IPS-NIHi11 (cell line): ENCODE data around the gene DDX39B.

Experiments
- DNase-seq: peaks from one replicate; pipeline ENCODE4 v3.0.0; 2012; ENCODE audit warnings: mixed read lengths, low spot score

DDX39B gene

DNA sequence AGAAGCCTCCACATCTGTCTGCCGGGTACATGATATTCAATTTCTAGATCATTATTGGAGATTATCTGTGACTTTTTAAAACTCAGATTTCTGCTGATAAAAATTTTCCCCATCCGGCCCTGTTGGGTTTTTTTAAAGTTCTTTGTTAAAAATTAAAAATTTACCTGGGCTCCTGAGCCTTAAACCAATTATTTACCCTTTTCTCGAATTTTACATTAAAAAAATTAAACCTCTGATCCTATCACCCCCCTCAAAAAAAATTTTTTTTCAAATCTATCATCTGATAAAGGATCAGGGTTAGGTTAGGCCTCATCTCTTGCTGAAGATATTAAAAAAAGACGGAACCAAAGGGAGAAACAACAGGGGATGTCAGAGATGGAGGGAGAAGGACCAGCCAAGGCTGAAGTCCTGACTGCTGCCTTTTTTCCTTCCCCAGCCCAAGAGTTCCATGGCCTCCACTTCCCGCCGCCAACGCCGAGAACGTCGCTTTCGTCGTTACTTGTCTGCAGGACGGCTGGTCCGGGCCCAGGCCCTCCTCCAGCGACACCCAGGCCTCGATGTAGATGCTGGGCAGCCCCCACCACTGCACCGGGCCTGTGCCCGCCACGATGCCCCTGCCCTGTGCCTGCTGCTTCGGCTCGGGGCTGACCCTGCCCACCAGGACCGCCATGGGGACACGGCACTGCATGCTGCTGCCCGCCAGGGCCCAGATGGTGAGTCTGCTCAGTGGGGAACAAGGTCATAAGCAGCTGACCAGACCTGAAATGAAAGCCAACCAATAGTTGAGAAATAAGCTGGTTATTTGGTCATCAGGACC is 6.1 kb upstream of the DDX39B start:
- no peak for DNase-seq

DNA sequence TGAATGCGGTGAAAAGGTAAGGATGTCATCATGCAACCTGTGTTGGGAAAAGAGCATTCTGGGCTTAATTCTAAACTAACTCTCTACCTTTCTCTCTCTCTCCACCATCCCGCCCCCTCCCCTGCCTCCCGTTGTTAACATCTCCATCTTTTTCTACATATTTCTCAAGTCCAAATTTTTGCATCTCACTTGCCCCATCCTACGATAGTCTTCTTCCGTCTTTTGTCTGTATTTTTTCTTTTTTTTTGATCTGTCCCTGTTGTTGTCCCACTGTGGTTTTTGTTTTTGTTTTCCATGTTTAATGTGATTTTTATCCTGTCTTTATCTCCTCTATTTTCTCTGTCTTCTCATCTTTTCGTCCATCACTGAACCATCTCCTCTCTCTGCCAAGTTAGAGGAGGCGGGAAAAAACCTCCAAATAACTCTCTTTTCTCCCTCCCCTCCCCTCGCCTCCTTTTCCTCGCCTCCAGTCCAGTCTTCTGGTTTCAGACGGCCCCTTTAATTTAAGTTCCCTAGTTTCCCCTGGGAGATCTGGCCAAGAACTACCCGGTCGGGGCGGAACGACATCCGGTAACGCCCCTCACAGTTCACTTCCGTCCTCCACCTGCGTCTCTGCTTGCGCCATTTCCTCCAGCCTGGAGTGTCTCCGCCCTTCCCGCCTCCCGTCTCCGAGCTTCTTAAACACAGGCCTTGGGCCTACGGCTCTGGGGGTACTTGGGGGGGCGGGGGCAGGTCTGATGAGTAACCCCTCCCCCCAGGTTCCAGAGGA is 5.3 kb upstream of the DDX39B start, which contains the start of gene NFKBIL1:
TSS of gene NFKBIL1 (plus strand) at position 651 of the 769 bp plus-strand sequence. CDS start at position 738, 87 bp downstream.
- DNase-seq = peak; percentile 91

DNA sequence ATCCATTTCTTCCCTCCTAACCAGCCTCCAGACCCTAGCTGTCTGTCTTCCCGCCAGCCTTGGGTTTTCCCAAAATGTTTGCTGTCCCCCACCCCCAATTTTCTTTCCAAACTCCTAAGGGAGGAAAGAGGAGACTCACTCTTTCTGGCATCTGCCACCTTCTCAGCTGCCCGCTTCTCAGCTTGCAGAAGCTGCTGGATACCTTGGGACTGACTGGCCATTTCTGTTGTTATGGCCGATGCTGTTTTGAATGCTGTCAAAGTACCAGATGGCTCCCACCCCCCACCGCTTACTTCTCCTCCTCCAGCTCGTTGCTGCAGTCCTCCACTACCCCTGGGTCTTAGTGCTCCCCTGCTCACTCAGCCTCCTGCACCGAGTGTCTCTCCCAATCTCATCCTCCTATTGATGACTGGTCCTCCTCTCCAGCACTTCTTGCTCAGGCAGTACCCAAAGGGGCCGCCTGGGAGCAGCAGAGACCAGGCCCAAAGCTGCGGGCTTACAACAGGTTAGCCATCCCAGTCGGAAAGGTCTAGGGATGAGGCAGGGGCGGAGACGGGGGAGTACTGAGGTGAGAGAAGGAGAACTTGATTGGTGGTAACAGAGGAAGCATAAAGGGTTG is 4.6 kb upstream of the DDX39B start, which contains the start of gene ATP6V1G2:
TSS of gene ATP6V1G2 (minus strand) at position 270 of the 619 bp plus-strand sequence. CDS start at position 221, 49 bp downstream.
- peak; percentile 78 for DNase-seq

DNA sequence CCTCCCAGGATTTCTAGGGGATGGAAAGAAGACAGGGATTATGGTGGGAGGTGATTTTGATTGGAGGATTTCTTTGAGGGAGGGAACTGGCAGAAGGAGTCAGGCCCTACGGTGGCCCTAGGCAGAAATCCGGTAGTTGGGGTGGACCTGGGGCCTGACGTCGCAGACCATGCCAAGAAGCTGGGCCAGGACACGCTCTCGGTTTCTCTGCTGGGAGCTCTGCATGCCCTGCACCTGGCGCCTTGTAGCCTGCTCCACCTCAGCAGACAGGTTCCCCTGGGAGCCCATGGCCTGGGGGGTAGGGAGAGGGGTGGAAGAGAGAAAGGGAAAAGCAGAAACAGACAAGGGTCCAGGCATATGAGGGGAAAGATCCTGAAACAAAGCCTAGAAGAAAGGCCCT is 3.5 kb upstream of the DDX39B start:
- DNase-seq = no peak

DNA sequence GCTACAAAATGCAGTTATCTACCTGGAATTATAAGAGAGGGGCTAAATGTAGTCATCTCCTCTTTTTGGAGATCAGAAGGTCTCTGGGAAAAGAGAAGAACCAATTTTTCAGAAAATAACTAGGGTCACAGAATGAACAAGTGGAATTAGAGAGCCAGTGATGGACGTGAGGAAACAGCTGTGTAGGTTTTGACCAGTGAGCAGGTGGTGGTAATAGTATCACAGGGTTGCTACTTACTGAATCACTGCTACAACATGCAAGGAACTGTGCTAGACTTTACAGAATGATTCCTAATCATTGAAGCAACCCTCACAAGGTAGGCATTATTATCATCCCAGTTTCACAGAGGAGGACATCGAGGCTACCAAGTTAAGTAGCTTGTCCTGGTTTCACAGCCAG is 2.9 kb upstream of the DDX39B start:
- DNase-seq = no peak

DNA sequence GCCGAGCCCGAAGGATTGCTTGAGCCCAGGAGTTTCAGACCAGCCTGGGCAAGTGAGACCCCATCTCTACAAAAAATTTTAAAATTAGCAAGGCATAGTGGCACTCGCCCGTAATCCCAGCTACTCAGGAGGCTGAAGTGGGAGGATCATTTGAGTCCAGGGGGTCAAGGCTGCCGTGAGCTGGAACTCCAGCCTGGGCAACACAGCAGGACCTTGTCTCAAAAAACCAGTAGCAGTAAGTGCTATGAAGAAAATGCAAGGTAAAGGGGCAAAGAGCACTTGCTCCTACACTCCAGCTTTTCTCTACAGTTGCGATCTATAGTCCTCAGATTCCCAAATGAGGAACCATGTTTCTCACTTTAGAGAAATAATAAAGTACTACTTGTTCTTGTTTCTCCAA is 1.8 kb upstream of the DDX39B start:
- DNase-seq = no peak

DNA sequence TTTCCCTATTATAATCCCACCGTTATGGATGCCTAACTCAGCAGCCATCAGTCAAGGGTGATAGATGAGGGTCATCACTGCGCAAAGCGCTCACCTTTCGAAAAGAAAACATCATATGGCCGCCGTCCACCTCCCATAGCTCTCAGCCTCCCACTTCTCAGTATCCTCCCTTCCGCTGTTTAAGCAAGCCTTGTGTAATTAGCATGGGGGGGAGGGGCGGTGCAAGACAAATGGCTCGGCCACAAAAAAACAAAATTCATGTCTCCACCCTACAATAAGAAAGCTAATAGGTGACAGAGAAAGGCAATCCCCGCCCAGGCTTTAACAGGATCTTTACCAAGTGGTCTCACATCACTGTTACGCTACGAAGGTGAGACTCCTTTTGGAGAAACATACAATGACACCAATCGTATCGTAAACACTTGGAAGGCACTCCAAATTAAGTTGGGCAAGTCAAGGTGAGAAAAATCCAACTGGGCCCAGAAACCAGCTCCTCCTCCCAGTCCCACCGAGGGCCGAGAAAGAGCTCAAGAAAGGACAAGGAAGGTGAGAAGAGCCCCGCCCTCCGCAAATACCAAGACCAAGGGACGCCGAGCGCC is 645 bp downstream of the DDX39B start:
- peak; percentile 39 for DNase-seq

DNA sequence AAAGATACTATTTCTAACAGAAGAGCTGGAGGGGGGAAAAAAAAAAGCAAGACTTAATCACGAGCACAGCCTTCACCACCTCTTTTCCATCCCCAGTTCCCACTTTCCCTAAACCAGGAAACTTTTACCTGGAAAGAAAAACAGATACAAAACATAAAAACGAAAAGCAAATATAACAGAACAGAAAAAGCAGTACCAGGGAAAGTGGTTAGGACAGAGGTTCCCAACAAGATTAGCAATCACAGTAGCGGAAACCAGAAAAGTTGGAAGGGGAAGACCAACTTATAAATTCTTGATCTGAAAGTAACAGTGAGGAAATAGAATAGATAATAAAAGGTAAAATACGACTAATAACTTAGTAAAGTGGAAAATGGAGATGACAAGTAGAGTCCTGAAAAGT is 1.2 kb downstream of the DDX39B start:
- no peak for DNase-seq

DNA sequence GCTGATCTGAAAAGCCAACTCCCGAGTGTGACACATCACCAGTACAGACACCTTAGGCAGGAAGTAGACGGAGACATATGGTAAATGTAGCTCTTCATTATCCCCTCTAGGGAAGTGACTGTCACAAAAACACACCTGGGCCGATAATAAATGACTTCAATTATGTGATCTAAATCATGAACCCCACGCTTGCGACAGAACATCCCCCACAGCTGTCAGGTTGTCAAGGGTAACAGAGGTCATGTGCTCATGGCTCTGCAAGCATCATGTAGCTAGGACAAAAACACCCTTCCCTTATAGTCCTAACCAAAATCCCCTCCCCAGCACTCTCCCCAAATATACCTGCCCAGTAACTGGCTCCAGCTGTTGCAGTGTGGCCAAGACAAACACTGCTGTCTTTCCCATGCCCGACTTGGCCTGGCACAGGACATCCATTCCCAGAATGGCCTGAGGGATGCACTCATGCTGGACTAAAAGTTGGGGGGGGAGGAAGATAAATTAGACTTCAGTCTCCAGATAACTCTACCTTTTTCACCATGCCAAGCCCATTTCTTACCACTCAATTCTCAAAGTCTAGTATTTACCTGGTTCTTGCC is 2.9 kb downstream of the DDX39B start:
- DNase-seq = no peak

DNA sequence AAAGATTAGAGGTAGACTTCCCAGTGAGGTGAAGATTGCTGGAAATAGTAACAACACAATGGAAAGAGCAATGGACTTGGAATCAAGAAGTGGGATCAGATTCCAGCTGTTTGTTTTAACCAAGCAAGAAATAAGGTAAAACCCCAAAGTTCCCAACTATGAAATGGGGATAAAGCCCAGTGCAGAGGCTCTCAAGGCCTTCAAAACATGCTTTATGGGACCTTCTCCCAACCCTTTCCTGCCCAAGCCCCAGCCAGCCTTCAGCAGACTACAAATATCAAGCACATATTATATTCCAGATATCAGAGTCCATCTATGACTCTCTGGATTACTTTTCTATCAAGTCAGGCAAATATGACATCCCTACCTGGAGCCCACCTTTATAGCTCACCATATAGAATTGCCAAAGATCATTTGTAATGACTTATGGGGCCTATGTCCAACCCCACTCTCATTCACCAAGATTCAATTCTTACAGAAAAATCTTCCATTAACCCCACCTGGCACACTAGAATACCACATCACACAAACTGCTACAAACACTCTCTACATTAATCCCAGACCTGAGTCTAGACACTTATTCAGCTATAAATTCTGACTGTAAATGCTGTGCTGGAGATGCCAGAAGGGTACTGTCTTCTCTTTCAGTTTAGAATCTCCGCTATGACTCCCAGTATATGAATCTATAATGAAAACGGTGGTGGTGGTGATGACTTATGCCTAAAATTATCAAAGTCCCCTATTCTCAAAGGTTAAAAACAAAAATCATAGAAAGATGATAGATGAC is 6.1 kb downstream of the DDX39B start:
- DNase-seq = no peak

DNA sequence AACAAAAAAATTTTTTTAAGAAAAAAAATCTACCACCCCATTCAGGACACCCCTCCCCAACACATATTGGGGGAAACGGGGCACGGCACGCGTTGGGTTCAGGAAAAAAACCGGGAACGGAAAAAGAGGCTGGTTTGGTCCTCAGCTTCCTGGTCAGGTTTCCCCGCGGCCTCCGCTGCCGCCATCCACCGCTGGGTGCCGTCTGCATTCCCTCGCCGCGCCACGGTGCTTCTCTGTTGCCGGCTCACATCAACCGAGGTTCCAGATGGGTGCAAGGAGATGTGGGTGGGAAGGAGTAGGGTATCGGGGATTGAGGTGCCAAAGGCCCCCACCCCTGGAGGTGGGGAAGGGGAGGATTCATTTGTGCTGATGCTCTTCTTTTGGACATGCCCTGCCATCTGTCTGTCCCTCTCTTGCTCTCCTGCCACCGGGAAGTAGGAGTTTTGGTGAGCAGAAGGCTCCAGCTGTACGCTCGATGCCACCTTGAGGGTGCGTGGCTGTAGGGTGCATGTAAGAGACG is 7.2 kb downstream of the DDX39B start:
- DNase-seq = no peak

DNA sequence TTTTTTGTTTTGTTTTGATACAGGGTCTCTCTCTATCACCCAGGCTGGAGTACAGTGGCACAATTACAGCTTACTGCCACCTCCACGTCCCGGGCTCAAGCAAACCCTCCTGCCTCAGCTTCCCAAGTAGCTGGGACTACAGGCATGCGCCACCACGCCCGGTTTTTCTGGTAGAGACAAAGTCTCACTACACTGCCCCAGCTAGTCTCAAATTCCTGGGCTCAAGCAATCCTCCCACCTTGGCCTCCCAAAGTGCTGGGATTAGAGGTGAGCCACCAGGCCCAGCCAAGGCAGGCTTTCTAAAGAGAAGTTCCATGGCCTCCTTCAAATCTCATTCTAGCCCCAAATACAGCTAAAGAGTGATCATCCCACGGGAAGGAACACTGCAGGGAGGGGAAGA is 7.8 kb downstream of the DDX39B start:
- DNase-seq = no peak

DNA sequence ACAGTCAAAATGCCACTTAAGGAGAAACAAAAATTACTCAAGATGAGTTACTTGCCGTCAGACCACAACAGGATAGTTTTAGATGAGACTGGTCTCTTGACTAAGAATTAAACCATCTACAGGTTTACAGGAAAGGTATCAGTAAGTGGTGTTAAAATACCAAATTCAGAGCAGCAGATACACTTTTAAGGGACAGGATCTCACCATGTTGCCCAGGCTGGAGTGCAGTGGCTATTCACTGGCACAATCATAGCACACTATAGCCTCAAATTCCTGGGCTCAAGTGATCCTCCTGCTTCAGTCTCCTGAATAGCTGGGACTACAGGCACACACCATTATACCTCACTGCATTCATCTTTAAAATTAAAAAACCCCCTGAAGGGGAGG is 8.4 kb downstream of the DDX39B start:
- DNase-seq = no peak

DNA sequence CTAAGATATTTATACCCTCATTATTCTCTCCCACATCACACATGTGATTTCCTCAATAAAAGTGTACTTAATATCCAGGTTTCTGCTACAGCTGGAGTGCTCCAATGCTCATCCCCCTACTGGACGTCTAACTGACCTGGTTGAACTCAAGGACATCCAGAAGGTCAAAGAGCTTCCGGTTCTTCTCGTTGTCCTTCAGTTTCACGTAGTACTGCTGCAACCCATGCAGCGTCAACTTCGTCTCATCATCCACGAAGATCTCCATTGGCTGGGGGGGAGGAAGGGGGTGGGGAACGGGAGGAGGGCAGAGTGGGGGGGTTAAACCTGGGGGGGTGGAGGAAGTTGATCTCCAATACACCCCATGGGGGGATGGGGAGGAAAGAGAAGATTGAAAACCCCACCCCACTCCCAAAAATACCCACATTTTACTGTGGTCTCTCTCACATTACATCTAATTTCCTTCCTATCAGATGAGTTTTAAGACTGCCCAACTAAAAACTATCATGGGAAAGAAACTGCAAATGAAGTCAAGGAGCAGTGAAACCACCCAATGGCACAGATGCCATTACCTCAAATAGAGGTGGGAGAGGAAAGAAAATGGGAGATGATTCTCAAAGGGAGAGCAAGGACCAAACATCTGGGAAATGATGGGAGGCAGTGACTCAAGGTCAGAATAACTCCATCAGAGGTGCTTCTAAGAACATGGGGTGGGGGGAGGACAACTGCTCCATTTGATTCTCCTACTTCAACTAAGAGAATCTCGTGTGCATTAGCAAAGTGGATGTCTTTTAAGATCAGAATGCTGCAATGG is 9.0 kb downstream of the DDX39B start:
- DNase-seq = no peak

DNA sequence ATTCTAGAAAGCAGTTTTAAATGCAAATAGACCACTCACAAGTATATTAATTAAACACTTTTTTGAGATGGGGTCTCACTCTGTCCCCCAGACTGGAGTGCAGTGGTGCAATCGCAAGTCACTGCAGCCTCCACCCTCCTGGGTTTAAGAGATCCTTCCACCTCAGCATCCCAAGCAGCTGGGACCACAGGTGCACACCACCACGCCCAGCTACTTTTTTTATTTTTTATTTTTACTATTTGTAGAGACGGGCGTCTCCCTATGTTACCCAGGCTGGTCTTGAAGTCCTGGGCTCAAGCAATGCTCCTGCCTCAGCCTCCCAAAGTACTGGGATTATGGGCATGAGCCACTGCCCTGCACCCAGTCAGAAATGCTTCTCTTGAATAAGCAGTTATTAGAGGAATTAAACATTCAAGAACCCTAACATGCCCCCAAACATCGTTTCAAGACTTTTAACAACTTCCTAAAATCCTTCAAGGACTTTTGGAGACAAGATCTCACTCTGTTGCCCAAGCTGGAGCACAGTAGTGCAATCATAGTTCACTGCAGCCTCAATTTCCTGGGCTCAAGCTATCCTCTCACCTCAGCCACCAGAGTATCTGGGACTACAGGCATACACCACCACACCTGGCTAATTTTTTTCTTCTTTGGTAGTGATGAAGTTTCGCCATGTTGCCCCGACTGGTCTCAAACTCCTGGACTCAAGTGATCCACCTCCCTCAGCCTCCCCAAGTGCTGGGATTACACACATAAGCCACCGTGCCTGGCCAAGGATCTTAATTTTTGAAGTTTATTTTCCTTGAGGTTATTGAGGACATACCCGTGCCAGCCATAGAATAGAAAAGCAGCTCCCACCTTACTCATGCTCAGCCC is 9.8 kb downstream of the DDX39B start:
- no peak for DNase-seq

DNA sequence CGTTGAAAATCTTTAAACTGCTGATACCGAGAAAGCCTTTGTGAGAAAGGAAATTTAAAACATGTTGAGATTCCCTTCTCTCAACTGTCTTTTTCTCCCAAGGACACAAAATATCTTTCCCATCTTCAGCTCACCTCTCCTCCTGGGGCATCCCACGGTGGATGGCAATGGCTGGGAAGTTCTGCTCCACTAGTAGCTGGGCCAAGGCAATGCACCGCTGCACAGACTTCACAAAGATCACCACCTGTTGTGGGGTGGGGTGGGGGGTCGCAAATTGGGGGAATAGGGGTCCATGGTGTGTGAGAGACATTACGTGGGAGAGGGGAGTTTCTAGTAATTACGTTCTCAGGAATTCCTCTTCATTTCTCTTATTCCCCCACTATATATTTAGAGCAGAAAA is 10.6 kb downstream of the DDX39B start:
- DNase-seq = no peak

DNA sequence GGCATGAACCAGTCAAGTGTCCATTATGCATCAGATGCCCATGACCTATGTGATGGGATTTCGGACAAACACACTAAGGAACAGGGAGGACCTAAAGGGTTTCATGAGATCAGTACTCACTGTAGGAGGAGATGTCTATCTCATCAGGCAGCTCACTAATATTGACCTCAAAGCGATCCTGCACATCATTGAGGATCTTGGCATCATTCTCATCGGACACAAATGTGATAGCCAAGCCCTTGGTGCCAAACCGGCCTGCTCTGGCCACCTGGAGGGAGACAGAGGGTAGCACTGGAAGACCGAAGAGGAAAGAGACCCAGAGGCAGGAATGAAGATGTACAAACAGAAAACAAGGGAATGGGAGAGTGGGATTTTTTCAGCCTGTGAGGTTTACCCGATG is 11.1 kb downstream of the DDX39B start:
- no peak for DNase-seq

DNA sequence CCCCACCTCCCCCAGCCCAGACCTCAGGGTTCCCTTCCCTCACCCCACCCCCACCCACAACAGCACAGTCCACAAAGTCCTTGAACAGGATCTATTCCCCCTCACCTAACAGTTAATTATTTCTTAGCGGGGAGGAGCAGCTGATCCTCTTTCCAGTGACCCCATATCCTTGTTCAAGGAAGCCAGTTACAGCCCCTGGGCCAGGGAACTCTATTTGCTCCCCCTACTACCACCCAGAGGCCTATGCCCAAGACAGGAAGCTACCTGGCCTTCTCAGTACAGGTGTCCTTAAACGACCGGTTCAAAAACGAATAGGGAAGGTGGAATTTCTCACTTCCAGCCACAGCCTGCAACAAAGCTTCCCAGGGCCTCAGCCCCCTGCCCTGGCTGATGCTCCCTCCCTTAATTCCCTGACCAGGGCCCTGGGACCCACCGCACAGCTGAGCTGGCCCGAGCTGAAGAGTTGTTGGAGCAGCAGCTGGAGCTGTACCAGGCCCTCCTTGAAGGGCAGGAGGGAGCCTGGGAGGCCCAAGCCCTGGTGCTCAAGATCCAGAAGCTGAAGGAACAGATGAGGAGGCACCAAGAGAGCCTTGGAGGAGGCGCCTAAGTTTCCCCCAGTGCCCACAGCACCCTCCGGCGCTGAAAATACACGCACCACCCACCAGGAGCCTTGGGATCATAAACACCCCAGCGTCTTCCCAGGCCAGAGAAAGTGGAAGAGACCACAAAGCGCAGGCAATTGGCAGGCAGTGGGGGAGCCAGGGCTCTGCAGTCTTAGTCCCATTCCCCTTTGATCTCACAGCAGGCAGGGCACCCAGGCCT is 12.3 kb downstream of the DDX39B start:
- no peak for DNase-seq
